Medulla oblongata (tissue), 1 donor: ENCODE results near the gene KCNH3.

Experiments used
- DNase-seq: peaks from one replicate; pipeline ENCODE4 v3.0.0-alpha.2; 2015; ENCODE audit errors: extremely low spot score

The KCNH3 gene

DNA sequence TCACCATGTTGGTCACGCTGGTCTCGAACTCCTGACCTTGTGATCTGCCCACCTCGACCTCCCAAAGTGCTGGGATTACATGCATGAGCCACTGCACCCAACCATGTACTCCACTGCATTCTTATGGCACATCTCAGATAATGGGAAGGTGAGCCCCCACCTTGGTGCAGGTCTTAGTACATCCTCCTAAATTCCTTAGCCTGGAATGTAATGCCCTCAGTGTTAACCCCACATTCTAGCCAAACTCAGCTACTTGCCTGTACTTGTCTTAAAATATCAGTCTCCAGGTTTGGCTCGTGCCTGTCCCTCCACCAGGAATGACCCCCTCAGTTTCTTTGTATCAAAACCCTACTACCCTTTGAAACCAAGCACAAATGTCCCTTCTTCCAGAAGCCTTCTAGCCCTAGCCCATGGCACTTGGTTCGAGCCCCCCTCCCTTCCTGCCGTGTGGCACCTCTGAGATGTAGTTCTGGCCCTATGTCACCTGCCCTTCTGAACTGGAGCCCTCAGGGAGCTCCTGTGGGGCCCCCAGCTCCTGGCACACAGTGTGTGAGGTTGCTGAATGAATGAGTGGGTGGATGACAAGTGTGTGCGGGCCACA, 8.4 kb downstream of the KCNH3 start:
- no peak for DNase-seq

GRCh38 chr12:49548481-49548821, 9.6 kb downstream of the KCNH3 start:
- DNase-seq = no peak

DNA sequence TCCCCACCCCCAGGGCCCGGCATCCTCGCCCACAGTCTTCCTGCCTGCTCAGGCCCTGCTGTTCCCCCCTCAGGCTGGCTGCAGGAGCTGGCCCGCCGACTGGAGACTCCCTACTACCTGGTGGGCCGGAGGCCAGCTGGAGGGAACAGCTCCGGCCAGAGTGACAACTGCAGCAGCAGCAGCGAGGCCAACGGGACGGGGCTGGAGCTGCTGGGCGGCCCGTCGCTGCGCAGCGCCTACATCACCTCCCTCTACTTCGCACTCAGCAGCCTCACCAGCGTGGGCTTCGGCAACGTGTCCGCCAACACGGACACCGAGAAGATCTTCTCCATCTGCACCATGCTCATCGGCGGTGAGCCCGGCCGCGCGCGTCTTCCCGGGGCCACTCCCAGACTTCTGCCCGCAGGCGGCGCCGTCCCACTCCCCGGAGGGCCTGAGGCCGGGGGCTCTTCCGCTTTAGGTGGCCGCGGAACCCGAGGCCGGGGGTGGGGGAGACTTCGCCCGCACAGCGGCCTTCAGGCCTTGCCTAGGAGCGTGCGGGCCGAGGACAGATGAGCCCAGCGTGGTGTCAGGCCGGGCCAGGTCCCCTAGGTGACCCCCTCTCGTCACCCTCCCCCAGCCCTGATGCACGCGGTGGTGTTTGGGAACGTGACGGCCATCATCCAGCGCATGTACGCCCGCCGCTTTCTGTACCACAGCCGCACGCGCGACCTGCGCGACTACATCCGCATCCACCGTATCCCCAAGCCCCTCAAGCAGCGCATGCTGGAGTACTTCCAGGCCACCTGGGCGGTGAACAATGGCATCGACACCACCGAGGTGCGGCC, 10.2 kb downstream of the KCNH3 start:
- DNase-seq = peak; percentile 28

DNA sequence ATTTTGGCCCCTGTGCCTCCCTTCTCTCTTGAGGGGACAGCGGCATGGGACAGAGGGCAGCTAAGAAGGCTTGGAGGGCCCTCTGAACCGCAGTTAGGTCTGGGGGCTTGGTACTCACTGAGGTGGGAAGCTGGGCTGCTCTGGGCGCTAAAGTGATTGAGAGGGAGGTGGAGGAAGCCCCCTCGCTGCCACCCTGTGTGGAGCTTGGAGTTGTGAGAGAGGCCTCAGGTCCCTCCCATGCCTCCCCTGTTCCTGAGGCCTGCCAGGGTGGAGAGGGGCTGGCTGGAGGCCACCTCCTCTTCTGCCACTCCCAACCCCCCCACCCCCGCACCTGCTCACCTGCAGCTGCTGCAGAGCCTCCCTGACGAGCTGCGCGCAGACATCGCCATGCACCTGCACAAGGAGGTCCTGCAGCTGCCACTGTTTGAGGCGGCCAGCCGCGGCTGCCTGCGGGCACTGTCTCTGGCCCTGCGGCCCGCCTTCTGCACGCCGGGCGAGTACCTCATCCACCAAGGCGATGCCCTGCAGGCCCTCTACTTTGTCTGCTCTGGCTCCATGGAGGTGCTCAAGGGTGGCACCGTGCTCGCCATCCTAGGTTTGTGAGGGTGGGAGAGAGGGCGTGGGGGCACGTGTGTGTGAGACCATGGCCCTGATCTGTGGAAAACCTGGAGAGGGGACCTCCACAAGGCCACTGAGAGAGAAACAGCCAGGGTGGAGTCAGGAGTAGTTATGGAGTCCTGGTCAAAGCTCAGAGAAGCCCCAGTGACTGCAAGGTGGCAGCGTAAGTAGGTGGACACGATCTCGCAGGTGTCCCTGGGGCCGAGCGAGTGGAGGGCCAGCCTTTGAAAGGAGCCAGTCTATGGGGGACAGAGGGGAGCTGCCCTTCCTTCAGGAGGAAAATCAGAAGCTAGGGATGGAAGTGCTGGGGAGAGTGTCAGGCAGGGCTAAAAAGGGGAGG, 11.2 kb downstream of the KCNH3 start:
- DNase-seq = no peak

GRCh38 chr12:49550693-49551252, 11.9 kb downstream of the KCNH3 start:
- DNase-seq = no peak

DNA sequence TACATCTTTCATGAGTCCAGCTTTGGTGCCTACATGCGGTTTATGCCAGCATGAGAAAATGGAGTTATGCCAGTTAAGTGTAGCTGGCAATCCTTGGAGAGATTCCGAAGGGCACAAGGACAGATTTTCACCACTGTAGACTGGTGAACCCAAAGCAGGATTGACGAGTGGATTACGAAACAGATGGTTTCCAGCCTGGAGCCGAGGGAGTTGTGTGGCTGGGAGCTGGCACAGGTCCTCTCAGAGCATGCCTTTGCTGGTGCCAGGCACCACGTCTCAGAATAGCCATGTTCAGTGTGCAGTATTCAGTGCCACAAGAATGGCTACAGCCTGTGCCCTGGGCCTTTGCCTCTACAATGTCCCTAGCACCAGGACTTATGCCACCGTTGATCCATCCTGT, 13.2 kb downstream of the KCNH3 start:
- DNase-seq = no peak

DNA sequence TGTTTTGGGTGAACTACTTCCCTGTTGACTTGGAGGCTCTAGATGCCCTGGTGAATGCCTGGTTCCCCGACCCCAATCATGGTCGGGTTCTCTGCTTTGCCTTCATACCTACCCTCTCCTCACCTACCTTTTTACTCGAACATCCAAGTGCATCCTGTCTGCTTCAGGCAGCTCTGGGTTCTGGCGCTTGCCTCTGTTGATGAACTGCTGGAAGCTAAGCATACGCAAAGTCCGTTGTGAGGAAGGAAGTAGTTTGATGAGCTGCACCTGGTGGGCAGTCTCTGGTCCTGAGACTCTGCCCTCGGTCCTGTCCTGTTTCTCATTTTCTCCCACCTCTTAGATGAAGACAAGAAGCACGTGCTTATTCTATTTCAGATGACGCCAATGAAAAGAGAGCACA, 13.6 kb downstream of the KCNH3 start:
- no peak for DNase-seq

DNA sequence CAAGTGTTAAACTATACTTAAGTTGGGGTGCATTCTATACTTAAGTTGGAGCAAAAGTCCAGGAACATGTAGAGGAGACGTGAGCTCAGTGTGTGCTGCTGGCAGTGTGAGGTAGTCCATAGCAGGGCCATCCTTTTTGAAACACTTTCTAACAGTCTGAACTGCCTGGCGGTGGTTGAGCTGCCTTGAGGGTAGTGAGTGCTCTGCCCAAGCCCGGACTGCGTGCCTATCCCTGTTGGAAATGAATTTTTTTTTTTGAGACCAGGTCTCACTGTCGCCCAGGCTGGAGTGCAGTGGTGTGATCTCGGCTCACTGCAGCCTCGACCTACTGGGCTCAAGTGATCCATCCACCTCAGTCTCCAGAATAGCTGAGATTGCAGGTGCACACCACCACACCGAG, 14.1 kb downstream of the KCNH3 start:
- DNase-seq = no peak

DNA sequence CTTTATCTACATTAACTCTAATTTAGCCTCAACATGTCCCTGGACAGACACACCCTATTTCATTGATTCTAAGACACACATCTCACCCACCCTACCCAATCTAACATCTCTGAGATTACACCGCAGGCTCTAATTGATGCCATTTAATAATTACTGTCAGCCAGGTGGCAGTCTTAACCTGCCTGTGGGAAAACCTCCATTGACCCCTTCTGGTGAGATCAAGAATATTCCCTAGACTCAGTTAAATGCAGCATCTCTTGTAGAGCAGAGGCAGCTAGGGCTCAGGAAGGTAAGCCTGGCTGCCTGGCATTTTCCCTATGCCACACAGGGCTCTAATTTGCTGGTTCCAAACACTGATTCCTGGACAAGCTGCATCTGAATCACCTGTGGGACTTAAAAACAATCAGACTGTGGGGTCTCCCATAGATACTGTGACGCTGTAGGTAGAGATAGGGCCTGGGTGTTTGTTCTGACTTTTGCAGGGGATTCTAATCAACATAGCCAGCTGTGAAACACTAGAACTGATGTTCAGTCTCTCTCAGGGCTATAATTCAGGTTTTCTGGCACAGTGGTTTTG, 14.8 kb downstream of the KCNH3 start:
- no peak for DNase-seq

- DNase-seq = no peak
These were observed 15.4 kb downstream of the KCNH3 start for GRCh38 chr12:49554266-49554665.

DNA sequence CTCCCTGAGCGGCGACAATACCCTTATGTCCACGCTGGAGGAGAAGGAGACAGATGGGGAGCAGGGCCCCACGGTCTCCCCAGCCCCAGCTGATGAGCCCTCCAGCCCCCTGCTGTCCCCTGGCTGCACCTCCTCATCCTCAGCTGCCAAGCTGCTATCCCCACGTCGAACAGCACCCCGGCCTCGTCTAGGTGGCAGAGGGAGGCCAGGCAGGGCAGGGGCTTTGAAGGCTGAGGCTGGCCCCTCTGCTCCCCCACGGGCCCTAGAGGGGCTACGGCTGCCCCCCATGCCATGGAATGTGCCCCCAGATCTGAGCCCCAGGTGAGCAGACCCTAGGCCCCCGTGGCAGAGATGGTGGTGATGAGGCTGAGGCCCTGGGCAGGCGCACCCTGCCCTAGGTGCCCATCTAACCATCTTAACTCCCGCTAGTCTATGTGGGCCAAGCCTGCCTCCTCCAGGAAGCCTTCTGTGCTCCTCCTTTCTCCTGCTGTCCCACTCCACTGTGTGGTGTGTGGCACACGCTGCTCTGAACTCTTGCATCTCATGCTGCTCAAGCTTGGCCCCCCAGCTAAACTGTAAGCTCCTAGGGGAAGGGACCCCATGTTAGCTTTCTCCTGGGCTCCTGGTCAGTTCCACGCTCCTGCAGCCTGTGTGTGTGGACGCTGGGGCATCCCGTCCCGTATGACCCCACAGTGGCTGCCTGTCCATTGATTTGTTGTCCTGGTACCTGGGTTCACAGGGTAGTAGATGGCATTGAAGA, 17.0 kb downstream of the KCNH3 start:
- DNase-seq = no peak

- DNase-seq = no peak
These were observed 17.8 kb downstream of the KCNH3 start for GRCh38 chr12:49556391-49557186.

GRCh38 chr12:49557187-49557916, 18.5 kb downstream of the KCNH3 start:
- no peak for DNase-seq

- no peak for DNase-seq
These were observed 19.0 kb downstream of the KCNH3 start for GRCh38 chr12:49557917-49558215.

DNA sequence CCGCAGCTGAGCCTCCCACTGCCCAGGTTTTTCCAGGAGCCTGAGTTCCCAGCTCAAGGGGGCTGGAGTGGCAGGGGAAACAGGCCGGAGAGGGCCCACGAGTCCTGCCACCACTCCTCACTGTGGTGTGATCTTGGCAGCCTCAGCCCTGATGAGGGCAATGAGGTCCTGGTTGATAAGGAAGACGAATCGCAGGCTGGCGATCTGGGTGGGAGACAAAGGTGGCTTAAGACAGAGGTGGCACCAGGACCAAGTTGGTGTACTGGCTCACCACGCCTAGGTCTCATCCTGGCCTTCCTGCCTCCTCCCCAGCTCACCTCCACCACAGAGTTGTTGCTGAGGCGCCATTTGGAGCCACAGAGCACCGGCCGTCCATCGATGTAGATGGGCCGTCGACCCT, 19.7 kb downstream of the KCNH3 start:
- no peak for DNase-seq

DNA sequence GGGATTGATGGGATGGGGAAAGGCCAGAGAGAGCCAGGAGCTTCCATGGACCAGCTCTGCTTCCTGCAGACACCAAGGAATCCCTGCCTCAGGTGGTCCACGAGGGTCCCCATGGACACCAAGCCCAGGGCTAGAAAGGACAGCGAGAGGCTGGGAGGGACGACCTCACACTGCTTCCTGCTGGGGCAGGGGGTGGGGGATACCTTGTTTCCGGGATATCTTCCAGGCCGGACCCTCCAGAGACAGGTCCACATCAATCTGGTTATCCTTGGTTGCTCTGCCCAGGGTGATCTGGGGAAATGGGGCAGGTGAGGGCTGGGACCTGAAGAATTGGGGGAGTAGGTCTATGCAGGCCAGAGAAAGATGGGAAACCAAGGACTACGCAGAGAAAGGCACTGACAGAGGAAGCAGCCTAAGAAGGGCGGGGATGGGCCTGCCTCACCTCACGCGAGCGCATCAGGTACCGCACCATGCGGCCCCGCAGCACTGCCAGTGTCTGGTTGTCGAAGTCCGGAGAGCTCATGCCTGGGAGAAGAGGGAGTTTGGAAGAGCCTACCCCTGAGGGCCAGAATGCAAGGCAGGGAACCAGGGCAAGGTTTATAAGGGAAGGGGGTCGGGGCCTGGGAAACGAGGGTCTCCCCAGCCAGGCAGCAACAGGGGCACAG, 20.3 kb downstream of the KCNH3 start:
- no peak for DNase-seq

DNA sequence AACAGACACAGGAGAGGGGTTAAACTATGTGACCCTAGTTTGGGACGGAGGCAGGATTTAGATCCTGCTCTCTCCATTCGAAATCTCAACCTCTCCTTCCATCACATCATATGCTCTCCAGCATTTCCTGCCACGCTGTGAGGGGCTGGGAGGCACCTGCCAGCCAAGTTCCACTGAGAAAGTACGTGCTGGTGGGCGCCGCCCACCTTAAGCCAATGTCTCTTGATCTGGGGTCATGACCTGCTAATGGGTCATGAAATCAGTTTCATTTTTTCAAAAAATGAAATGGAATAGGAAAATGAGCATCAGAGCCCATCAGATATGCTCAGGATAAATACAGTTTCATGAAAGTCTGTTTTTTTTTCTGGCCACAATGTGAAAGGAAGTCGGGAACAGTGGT, 21.9 kb downstream of the KCNH3 start:
- no peak for DNase-seq

GRCh38 chr12:49562233-49562632, 23.4 kb downstream of the KCNH3 start:
- DNase-seq = no peak

GRCh38 chr12:49562831-49563230, 24.0 kb downstream of the KCNH3 start:
- DNase-seq = no peak
